SK-N-SH (cell line): ENCODE results near the gene GRM8. TPM values are rescaled to one million over a fixed set of nuclear protein-coding genes. Genes with fewer than 3 reads are reported as not detected.

ENCODE experiments used
- CTCF ChIA-PET: fragments of 300-600, 350-600 bp; formaldehyde crosslinking; extraction: SDS; loops from one replicate; lab custom pipeline; 2021; lab: Yijun Ruan, JAX
- POLR2A ChIA-PET: fragments of 350-600 bp; sonication (Branson Sonifier 250); formaldehyde crosslinking; extraction: SDS; loops from one replicate; lab custom pipeline; 2020; ENCODE audit warnings: antibody characterized with exemption, inconsistent platforms; lab: Yijun Ruan, JAX
- DNase-seq: peaks from one replicate; pipeline ENCODE4 v3.0.0; 2012
- H2AFZ ChIP-seq: fragments of 200-600 bp; sonication (generic); 2 replicates; pipeline ENCODE4 v1.8.1; 2016; ENCODE audit warnings: antibody characterized with exemption, mild to moderate bottlenecking, low read depth
- H3F3A ChIP-seq: fragments of 200-600 bp; sonication (generic); replicated peaks from 2 replicates; pipeline ENCODE3; 2016; ENCODE audit warnings: antibody characterized with exemption, mild to moderate bottlenecking; ENCODE audit not compliant: insufficient read depth
- H3K27ac ChIP-seq, 2 experiments: fragments of 200-500 bp in 1 of 2; fragments of 200-600 bp in 1 of 2; sonication (Bioruptor generic) in 1 of 2; sonication (generic), shearing (Covaris generic) in 1 of 2; 2 replicates each; pipeline versions ENCODE4 v1.5.1 to v1.6.1; 2014 to 2016; ENCODE audit warnings: low read depth in 2 of 2, inconsistent platforms in 1 of 2, low read length in 1 of 2, mild to moderate bottlenecking in 1 of 2, mixed read lengths in 1 of 2
- H3K27me3 ChIP-seq: fragments of 200-600 bp; sonication (generic), shearing (Covaris generic); 2 replicates; pipeline ENCODE4 v1.6.1; 2016; ENCODE audit warnings: mixed run types; ENCODE audit not compliant: insufficient read depth
- H3K36me3 ChIP-seq, 2 experiments: fragments of 200-500 bp in 1 of 2; fragments of 200-600 bp in 1 of 2; sonication (Bioruptor generic) in 1 of 2; sonication (generic) in 1 of 2; replicated peaks in 1 of 2; 2 replicates each; pipeline versions ENCODE3 to v1.5.1; 2014 to 2016; ENCODE audit warnings: low read length in 1 of 2, mild to moderate bottlenecking in 1 of 2; ENCODE audit not compliant: insufficient read depth in 2 of 2, control insufficient read depth in 1 of 2
- H3K4me1 ChIP-seq, 2 experiments: fragments of 200-500 bp in 1 of 2; fragments of 200-600 bp in 1 of 2; sonication (Bioruptor generic) in 1 of 2; sonication (generic), shearing (Covaris generic) in 1 of 2; 2 replicates each; pipeline versions ENCODE4 v1.5.1 to v1.6.1; 2014 to 2016; ENCODE audit warnings: low read depth in 1 of 2, low read length in 1 of 2, mixed run types in 1 of 2; ENCODE audit not compliant: insufficient read depth in 2 of 2, control insufficient read depth in 1 of 2
- H3K4me2 ChIP-seq: fragments of 200-600 bp; sonication (generic), shearing (Covaris generic); 2 replicates; pipeline ENCODE4 v1.6.1; 2017; ENCODE audit warnings: mixed run types
- H3K4me3 ChIP-seq, 2 experiments: fragments of 200-500 bp in 1 of 2; fragments of 200-600 bp in 1 of 2; sonication (Bioruptor generic) in 1 of 2; sonication (generic), shearing (Covaris generic) in 1 of 2; 2 replicates each; pipeline versions ENCODE4 v1.5.1 to v1.8.1; 2014 to 2016; ENCODE audit warnings: low read depth in 2 of 2, inconsistent platforms in 1 of 2, low read length in 1 of 2, mild to moderate bottlenecking in 1 of 2, mixed read lengths in 1 of 2, moderate library complexity in 1 of 2
- H3K79me2 ChIP-seq: fragments of 200-600 bp; sonication (generic); 2 replicates; pipeline ENCODE4 v1.8.1; 2017; ENCODE audit warnings: mild to moderate bottlenecking; ENCODE audit not compliant: insufficient read depth
- H3K9ac ChIP-seq: fragments of 200-600 bp; sonication (generic); 2 replicates; pipeline ENCODE4 v1.6.1; 2017; ENCODE audit warnings: mixed run types
- H3K9me2 ChIP-seq: fragments of 200-600 bp; sonication (generic); 2 replicates; pipeline ENCODE4 v1.6.1; 2017; ENCODE audit warnings: mixed run types
- H3K9me3 ChIP-seq: fragments of 200-600 bp; sonication (generic); 2 replicates; pipeline ENCODE4 v1.6.1; 2017; ENCODE audit warnings: mixed run types, mild to moderate bottlenecking, moderate library complexity
- H4K20me1 ChIP-seq: fragments of 200-600 bp; sonication (generic); 2 replicates; pipeline ENCODE4 v1.6.1; 2017; ENCODE audit warnings: mild to moderate bottlenecking, mixed run types; ENCODE audit not compliant: insufficient read depth
- CHD2 ChIP-seq: fragments of 150-350 bp; IDR thresholded peaks from 2 replicates; pipeline ENCODE4 v1.6.1; 2018; ENCODE audit warnings: low read length; ENCODE audit not compliant: partially characterized antibody
- ELF1 ChIP-seq: IDR thresholded peaks from 2 replicates; pipeline ENCODE4 v1.4.0; 2012
- EP300 ChIP-seq, 2 experiments: IDR thresholded peaks; 2 replicates each; pipeline versions ENCODE4 v1.4.0 to v1.6.1; 2012; ENCODE audit warnings: borderline replicate concordance in 1 of 2, low read depth in 1 of 2, low read length in 1 of 2
- FOXM1 ChIP-seq: IDR thresholded peaks from 2 replicates; pipeline ENCODE4 v1.4.0; 2012; ENCODE audit warnings: low read depth, mild to moderate bottlenecking
- GABPA ChIP-seq: IDR thresholded peaks from 2 replicates; pipeline ENCODE4 v1.4.0; 2012; ENCODE audit warnings: low read depth, mild to moderate bottlenecking
- JUND ChIP-seq: IDR thresholded peaks from 2 replicates; pipeline ENCODE4 v1.4.0; 2012
- MEF2A ChIP-seq: IDR thresholded peaks from 2 replicates; pipeline ENCODE4 v1.4.0; 2012; ENCODE audit warnings: low read depth, borderline replicate concordance
- MXI1 ChIP-seq: IDR thresholded peaks from 2 replicates; pipeline ENCODE4 v1.6.1; 2012; ENCODE audit warnings: mild to moderate bottlenecking, low read depth, low read length, improper control_type of control experiment
- NFIC ChIP-seq: IDR thresholded peaks from 2 replicates; pipeline ENCODE4 v1.4.0; 2012; ENCODE audit warnings: borderline replicate concordance
- NRF1 ChIP-seq: IDR thresholded peaks from 2 replicates; pipeline ENCODE4 v1.6.1; 2012; ENCODE audit warnings: low read depth, mild to moderate bottlenecking, low read length
- POLR2AphosphoS5 ChIP-seq: IDR thresholded peaks from 2 replicates; pipeline ENCODE4 v1.6.1; 2012; ENCODE audit warnings: low read depth, low read length
- RCOR1 ChIP-seq: fragments of 150-350 bp; IDR thresholded peaks from 2 replicates; pipeline ENCODE4 v1.6.1; 2017; ENCODE audit warnings: antibody characterized with exemption, low read length
- RXRA ChIP-seq: IDR thresholded peaks from 2 replicates; pipeline ENCODE4 v1.4.0; 2012; ENCODE audit warnings: low read depth, mild to moderate bottlenecking, borderline replicate concordance
- SIN3A ChIP-seq: IDR thresholded peaks from 2 replicates; pipeline ENCODE4 v1.6.1; 2012; ENCODE audit warnings: low read depth, mild to moderate bottlenecking, low read length, moderate library complexity, borderline replicate concordance
- SMC3 ChIP-seq: IDR thresholded peaks from 2 replicates; pipeline ENCODE4 v1.6.1; 2012; ENCODE audit warnings: low read depth, low read length, improper control_type of control experiment
- TAF1 ChIP-seq: IDR thresholded peaks from 2 replicates; pipeline ENCODE4 v1.6.1; 2012; ENCODE audit warnings: low read depth, mild to moderate bottlenecking, low read length, moderate library complexity, borderline replicate concordance
- TCF12 ChIP-seq: IDR thresholded peaks from 2 replicates; pipeline ENCODE4 v1.4.0; 2012
- TEAD4 ChIP-seq: IDR thresholded peaks from 2 replicates; pipeline ENCODE4 v1.4.0; 2012; ENCODE audit warnings: mild to moderate bottlenecking, borderline replicate concordance; ENCODE audit not compliant: insufficient read depth
- WGBS: methylation state at CpG from one replicate; pipeline ENCODE4 v1.1.6; 2017; ENCODE audit warnings: low lambda C conversion rate; 5-methylcytosine and 5-hydroxymethylcytosine counted together
- polyA plus RNA-seq, 3 experiments: library from polyadenylated mRNA; depleted of rRNA; stranded (reverse); fragments of >200 nt; gene quantifications; 2 replicates each; pipeline ENCODE4 v1.2.3, GENCODE V29; 2012
- TF ChIP-seq, protein P1 (sequence below): fragments of 150-350 bp; IDR thresholded peaks from 2 replicates; pipeline ENCODE4 v1.6.1; 2017; ENCODE audit warnings: antibody characterized with exemption, low read length, low read depth, borderline replicate concordance
- TF ChIP-seq, protein P2 (sequence below): IDR thresholded peaks from 2 replicates; pipeline ENCODE4 v1.4.0; 2012; ENCODE audit warnings: low read depth
- TF ChIP-seq, protein P3 (sequence below): IDR thresholded peaks from 2 replicates; pipeline ENCODE4 v1.4.0; 2012; ENCODE audit warnings: low read depth, borderline replicate concordance
- TF ChIP-seq, protein P4 (sequence below): fragments of 150-350 bp; IDR thresholded peaks from 2 replicates; pipeline ENCODE4 v1.6.1; 2016; ENCODE audit warnings: mild to moderate bottlenecking, low read depth, low read length
- TF ChIP-seq, protein P5 (sequence below): fragments of 200-600 bp; sonication (generic); IDR thresholded peaks from 2 replicates; pipeline ENCODE4 v1.6.1; 2017; ENCODE audit warnings: antibody characterized with exemption, mild to moderate bottlenecking, moderate library complexity

GRM8 gene
- polyA plus RNA-seq, 1 of the 3 experiments (the other 2 are of a cell fraction): 0.10 TPM

DNA sequence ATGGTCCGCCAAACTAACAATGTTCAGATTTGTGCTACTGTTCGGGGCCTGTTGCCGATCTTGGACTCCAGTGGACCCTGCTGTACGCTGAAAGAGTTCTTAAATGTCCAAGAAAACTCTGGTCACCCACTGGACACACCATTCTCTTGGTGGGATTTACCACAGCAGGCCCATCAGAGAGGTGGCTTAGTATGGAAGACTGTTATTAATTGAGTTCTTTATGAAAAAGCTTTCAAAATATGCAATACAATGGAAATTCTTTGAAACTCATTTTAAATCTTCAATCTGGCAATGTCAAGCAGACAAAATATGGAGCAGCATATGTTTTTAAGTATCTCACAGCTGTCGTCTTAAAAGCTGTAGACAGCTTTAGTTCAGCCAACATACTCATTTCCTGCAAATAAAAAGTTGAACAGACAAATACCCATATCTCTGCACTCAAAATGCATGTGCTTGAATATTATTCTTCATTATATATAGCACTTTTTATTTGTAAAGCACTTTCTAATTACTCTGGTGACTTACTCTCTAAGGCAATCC lies 37.4 kb upstream of the GRM8 start (continued):
- TF ChIP-seq, protein P1, sequence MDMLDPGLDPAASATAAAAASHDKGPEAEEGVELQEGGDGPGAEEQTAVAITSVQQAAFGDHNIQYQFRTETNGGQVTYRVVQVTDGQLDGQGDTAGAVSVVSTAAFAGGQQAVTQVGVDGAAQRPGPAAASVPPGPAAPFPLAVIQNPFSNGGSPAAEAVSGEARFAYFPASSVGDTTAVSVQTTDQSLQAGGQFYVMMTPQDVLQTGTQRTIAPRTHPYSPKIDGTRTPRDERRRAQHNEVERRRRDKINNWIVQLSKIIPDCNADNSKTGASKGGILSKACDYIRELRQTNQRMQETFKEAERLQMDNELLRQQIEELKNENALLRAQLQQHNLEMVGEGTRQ: no peak
- TF ChIP-seq TEAD4 (no peak), GABPA (no peak)

DNA sequence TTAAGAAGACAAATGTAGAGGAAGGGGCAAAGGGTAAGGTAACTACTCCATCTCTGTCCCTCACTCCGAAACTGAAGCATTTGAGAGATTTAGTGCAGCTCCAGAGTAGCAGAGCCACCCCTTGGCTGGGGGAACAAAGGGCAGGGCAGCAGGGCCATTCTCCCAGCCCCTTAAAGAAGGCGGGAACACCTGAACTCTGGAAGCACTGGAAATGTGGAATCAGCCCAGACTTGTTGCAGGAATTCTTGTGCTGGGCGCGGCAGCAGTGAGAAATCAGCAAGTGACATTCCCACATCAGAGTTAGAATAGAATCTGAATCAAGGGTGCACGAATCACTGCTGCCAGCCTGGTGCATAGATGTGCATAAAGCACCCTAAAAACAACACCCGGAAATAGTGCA lies 34.4 kb upstream of the GRM8 start:
- Histone ChIP-seq H3K79me2 (no peaks in the 10 kb centered on the region), H3K9me2 (no peaks in the 10 kb centered on the region), H2AFZ (no peak overlapping the region), H4K20me1 (no peaks in the 10 kb centered on the region), H3K4me2 (no peak overlapping the region), H3K36me3 (no peaks in the 10 kb centered on the region), H3F3A (no peaks in the 10 kb centered on the region), H3K9me3 (no peaks in the 10 kb centered on the region), H3K4me1 (no peaks in the 10 kb centered on the region), H3K4me3 (no peak overlapping the region), H3K27ac (no peak overlapping the region), H3K9ac (no peak overlapping the region), H3K27me3 (no peaks in the 10 kb centered on the region; the same call in 1 of the 2 replicates)
- ChIA-PET POLR2A (no interaction called here), CTCF (interaction anchor here (1.0 to 1.5 kb wide), 3 partner anchors 10 to 33 kb away, joined by 3 to 4 read pairs (median 4); no protein-coding TSS in a partner anchor)
- WGBS: 40% methylated on average over 6 of the region's 6 CpGs
- TF ChIP-seq FOXM1: no peak
- TF ChIP-seq SMC3: no peak
- no peak for TF ChIP-seq POLR2AphosphoS5
- TF ChIP-seq RXRA: no peak
- TF ChIP-seq, protein P2, sequence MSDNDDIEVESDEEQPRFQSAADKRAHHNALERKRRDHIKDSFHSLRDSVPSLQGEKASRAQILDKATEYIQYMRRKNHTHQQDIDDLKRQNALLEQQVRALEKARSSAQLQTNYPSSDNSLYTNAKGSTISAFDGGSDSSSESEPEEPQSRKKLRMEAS: no peak
- TF ChIP-seq ELF1: no peak
- no peak for TF ChIP-seq TAF1
- no peak for TF ChIP-seq NFIC
- TF ChIP-seq, protein P3, sequence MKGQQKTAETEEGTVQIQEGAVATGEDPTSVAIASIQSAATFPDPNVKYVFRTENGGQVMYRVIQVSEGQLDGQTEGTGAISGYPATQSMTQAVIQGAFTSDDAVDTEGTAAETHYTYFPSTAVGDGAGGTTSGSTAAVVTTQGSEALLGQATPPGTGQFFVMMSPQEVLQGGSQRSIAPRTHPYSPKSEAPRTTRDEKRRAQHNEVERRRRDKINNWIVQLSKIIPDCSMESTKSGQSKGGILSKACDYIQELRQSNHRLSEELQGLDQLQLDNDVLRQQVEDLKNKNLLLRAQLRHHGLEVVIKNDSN: no peak
- no peak for TF ChIP-seq JUND
- TF ChIP-seq MXI1: no peak
- no peak for TF ChIP-seq MEF2A
- TF ChIP-seq EP300 (IDR thresholded peaks at IDR 0.05; ENCODE audit: borderline replicate concordance in 1 of 2, low read depth in 1 of 2, low read length in 1 of 2): no peak
- no peak for TF ChIP-seq NRF1
- DNase-seq: no peak

DNA sequence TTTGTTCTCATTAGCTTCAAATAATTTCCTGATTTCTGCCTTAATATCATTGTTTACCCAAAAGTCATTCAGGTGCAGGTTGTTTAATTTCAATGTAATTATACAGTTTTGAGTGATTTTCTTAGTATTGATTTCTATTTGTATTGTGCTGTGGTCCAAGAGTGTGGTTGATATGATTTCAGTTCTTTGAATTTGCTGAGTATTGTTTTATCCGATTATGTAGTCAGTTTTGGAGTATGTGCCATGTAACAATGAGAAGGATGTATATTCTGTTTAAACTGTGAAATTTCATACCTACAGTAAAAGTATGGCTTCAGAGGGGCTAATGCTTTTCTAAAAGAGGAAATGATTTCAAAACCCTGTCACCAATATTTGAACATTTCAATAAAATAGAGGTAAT lies 17.4 kb upstream of the GRM8 start:
- H3K36me3 ChIP-seq: no peaks in the 10 kb centered on the region
- H3F3A ChIP-seq: no peaks in the 10 kb centered on the region
- H3K27me3 ChIP-seq: no peaks in the 10 kb centered on the region
- H3K9me3 ChIP-seq: no peaks in the 10 kb centered on the region
- ChIA-PET CTCF (interaction anchor here (0.9 to 3.9 kb wide), 3 partner anchors 16 to 163 kb away, joined by 3 to 20 read pairs (median 3); no protein-coding TSS in a partner anchor), POLR2A (no interaction called here)
- no peak overlapping the region for H3K27ac ChIP-seq
- H3K9ac ChIP-seq: no peak overlapping the region
- H4K20me1 ChIP-seq: no peaks in the 10 kb centered on the region
- no peak overlapping the region for H3K4me2 ChIP-seq
- WGBS: 58% methylated on average over 1 of the region's 1 CpG
- no peak overlapping the region for H3K4me3 ChIP-seq
- H3K4me1 ChIP-seq: no peaks in the 10 kb centered on the region
- DNase-seq: no peak
- no peaks in the 10 kb centered on the region for H3K79me2 ChIP-seq
- H2AFZ ChIP-seq: no peak overlapping the region
- H3K9me2 ChIP-seq: no peaks in the 10 kb centered on the region
- TF ChIP-seq MEF2A (no peak), CHD2 (no peak), SIN3A (no peak), TCF12 (no peak), GABPA (no peak), MXI1 (no peak), NRF1 (no peak), RCOR1 (no peak)
- TF ChIP-seq, protein P4, sequence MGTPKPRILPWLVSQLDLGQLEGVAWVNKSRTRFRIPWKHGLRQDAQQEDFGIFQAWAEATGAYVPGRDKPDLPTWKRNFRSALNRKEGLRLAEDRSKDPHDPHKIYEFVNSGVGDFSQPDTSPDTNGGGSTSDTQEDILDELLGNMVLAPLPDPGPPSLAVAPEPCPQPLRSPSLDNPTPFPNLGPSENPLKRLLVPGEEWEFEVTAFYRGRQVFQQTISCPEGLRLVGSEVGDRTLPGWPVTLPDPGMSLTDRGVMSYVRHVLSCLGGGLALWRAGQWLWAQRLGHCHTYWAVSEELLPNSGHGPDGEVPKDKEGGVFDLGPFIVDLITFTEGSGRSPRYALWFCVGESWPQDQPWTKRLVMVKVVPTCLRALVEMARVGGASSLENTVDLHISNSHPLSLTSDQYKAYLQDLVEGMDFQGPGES: no peak
- TF ChIP-seq, protein P5, sequence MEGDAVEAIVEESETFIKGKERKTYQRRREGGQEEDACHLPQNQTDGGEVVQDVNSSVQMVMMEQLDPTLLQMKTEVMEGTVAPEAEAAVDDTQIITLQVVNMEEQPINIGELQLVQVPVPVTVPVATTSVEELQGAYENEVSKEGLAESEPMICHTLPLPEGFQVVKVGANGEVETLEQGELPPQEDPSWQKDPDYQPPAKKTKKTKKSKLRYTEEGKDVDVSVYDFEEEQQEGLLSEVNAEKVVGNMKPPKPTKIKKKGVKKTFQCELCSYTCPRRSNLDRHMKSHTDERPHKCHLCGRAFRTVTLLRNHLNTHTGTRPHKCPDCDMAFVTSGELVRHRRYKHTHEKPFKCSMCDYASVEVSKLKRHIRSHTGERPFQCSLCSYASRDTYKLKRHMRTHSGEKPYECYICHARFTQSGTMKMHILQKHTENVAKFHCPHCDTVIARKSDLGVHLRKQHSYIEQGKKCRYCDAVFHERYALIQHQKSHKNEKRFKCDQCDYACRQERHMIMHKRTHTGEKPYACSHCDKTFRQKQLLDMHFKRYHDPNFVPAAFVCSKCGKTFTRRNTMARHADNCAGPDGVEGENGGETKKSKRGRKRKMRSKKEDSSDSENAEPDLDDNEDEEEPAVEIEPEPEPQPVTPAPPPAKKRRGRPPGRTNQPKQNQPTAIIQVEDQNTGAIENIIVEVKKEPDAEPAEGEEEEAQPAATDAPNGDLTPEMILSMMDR: no peak
- TF ChIP-seq, protein P3: no peak
